HFF-Myc (cell line): ENCODE results near the gene ATG4D.

Experiments used
- DNase-seq: peaks from one replicate; pipeline ENCODE4 v3.0.0-alpha.2; 2011; ENCODE audit warnings: low read depth; ENCODE audit errors: extremely low read depth
- H3K4me3 ChIP-seq: replicated peaks from 2 replicates; pipeline ENCODE4 v1.5.1; 2011; ENCODE audit warnings: low read depth, mild to moderate bottlenecking, control low read depth, low read length
- TF ChIP-seq, protein P1 (sequence below): IDR thresholded peaks from 2 replicates; pipeline ENCODE4 v1.5.1; 2012; ENCODE audit warnings: mild to moderate bottlenecking, low read depth, low read length, control low read depth; ENCODE audit errors: missing control alignments

The ATG4D gene

DNA sequence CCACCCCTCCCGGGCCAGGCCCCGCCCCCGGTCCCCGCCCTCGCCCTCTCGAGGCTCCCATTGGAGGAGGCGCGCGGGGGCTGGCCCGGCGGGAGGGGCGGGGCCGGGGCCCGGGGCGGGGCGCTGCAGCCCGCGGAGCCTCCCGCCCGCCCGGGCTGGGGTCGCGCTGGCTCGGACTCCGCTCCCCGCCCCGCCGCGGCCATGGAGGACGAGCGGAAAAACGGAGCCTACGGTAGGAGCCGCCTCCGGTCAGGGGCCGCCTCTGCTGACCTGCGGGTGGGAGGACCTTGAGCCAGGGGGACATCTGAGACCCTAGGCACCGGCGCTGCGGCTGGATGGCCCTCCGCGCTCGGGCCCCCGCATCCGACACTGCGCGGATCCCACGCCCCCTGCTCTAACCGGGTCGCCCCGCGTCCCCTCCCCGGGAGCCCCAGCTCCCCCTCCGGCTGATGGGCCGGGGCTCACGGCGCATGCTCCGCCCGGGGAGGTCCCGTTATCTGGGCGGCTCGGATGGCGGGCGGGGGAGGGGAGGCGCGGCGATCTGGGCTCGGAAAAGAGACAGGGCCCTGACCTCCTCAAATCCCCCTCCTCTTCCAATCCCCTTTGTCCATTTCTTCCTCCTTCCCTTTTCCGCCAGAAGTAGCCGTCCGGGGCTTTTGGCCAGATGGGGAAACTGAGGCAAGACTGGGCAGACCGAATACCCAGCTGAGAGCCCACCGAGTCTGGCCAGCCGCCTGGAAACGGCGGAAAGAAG lies 58.8 kb downstream of the ATG4D start:
- TF ChIP-seq, protein P1, sequence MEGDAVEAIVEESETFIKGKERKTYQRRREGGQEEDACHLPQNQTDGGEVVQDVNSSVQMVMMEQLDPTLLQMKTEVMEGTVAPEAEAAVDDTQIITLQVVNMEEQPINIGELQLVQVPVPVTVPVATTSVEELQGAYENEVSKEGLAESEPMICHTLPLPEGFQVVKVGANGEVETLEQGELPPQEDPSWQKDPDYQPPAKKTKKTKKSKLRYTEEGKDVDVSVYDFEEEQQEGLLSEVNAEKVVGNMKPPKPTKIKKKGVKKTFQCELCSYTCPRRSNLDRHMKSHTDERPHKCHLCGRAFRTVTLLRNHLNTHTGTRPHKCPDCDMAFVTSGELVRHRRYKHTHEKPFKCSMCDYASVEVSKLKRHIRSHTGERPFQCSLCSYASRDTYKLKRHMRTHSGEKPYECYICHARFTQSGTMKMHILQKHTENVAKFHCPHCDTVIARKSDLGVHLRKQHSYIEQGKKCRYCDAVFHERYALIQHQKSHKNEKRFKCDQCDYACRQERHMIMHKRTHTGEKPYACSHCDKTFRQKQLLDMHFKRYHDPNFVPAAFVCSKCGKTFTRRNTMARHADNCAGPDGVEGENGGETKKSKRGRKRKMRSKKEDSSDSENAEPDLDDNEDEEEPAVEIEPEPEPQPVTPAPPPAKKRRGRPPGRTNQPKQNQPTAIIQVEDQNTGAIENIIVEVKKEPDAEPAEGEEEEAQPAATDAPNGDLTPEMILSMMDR: no peak
- peak overlapping the region; percentile 70 for H3K4me3 ChIP-seq
- DNase-seq: no peak
